Right ventricle myocardium inferior (tissue), 1 donor: ENCODE data around the gene TEAD4. TPM values are rescaled to one million over a fixed set of nuclear protein-coding genes. Genes with fewer than 3 reads are reported as not detected.
"Not testable (repeated sequence)": the region's sequence is repeated elsewhere in the genome, so short reads cannot be mapped to it uniquely, and the experiment has no call there.

Experiments
- ATAC-seq: fragments of 200-7000 bp; cut with Tn5 transposase; one replicate; pipeline ENCODE4 v1.9.1; 2020; ENCODE audit warnings: mild to moderate bottlenecking, moderate library complexity
- DNase-seq: peaks from one replicate; pipeline ENCODE4 v3.0.0; 2021; ENCODE audit errors: missing footprints
- intact Hi-C: fragments of 100-400 bp; cut with DNase I; formaldehyde crosslinking; loops from one replicate; pipeline ENCODE4 v1.11.0; 2022
- total RNA-seq: library from RNA; stranded (reverse); fragmentation: NEBNext Ultra II Directional; extraction: Animal tissue kit (Norgen Biotek cat#: 25700); gene quantifications from one replicate; pipeline ENCODE4 v1.2.1, GENCODE V29; 2021
- donor health status: DM: no; HTN: yes; CAD: no; lungs with severe emphysema.

TEAD4 gene
- total RNA-seq, 1 donor from 2014 or later: 13.4 TPM

DNA sequence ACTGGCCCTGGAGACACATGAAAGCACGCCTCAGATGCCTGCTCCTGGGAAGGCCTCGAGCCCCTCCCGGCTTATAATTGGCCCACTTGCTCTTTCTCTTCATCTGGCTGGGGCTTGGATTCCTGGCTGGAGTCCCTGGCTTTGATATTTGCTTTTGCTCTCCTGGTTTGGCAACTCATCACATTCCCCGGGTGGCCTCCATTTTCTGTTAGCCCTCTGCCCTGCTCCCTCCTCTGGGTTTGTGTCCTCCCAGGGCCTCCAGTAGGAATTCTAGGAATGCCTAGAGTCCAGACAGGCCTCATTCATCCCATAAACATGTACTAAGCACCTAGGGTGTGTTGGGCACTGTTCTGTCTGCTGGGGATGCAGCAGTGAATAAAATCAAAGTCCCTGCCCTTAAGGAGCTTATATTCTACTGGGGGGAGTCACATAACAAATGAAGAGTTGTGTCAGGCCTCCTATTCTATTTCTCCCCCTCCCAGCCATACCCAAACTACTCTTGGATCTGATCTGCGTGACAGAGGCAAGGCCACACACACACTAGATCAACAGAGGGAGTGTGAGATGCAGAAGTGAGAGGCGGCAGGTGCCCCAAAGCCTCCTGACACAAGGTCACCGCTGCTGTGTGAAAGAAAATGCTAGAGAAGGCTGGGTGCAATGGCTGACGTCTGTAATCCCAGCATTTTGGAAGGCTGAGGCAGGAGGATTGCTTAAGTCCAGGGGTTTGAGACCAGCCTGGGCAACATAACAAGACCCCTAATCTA, 96.7 kb downstream of the TEAD4 start:
- DNase-seq (no peak), ATAC-seq (peak; percentile 39)
- intact Hi-C loops: no loop called here

DNA sequence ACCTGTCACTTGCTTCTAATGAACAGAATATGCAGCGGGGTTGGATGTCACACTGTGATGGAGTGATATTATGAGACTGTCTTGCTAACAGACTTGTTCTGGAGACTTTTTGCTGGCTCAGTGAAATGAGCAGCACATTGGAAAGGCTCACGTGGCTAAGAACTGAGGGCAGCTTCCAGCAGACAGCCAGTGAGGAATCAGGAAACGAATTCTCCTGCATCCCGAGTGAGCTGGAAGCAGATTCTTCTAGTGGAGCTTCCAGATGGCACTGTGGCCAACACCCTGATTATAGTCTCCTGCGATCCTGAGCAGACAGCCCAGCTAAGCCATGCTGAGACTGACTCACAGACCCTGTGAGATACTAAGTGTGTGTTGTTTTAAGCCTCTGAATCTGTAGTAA, 101.9 kb downstream of the TEAD4 start:
- intact Hi-C loops: no loop called here
- DNase-seq: no peak
- no peak for ATAC-seq

DNA sequence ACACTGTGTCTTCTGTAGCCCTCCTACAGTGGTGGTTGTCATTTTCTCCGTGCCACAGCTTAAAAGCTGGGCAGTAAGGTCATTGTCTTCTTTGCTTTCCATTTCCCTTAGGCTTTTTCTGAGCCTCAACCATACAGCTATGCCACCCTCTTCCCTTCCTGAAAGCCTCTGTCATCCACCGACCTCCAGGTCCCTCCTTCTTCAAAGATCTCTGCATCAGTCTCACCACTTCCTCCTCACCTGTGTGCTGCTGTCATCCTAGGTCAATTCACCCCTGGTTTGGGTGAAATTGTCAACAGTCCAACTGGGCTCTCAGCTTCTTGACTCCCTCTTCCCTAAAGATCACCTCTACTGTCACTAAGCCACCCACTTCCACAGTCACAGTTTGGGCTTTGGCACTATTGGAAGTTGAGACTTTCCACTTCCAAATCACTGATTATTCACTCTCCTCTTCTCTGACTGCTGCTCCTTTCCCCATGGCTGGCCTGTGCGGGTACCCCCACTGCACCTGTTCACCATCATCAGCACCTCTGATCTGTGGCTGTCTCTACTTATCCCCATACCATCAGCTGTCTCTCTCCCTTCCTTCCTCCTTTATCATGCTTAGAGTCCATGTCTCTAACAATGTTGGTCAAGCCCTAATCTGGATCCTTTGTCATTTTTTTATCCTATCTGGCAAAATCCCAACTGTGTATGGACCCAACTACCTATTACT, 102.5 kb downstream of the TEAD4 start:
- intact Hi-C loops: no loop called here
- ATAC-seq (no peak), DNase-seq (no peak)

DNA sequence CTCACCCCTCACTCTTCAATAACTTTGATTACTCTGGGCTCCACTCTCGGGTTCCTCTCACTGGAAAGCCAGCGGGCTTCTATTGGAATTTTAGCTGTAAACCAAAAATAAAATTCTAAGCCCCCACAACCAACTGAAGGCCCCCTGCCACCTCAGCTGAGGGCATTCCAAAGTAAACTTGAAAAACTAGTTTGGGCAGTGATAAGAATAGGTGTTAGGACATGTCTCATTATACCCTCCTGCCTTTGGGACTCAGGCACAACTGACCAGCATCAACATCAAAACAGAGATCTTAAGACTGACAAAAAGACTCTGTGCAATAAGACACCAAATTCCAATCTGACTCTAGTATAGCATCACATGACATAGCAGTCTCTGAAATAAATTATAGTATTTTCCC, 106.1 kb downstream of the TEAD4 start:
- DNase-seq (no peak), ATAC-seq (no peak)
- intact Hi-C loops: no loop called here

- ATAC-seq, DNase-seq, intact Hi-C loops: not testable (repeated sequence)
Observed at GRCh38 chr12:3065846-3066245, 106.6 kb downstream of the TEAD4 start.

DNA sequence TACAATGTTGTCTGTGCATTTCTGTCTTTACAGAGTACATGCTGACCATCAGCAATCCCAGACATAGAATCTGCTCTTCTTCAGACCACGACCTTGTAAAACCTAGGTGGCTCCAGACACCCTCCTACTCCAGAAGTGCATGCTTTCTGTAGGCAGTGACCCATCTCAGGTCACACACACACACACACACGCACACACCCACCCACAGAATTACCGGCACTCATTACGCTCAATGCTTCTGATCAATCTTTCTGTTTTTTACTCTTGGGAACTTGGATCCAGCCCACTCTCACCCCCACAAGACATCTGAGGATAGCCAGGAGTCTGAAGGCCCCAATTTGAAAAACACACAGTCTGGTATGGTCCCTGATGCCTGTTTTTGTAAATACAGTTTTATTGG, 110.5 kb downstream of the TEAD4 start:
- DNase-seq: no peak
- no peak for ATAC-seq
- intact Hi-C loops: loop anchor here (2.0 kb wide), 1 partner anchor 21 kb away; no protein-coding TSS in a partner anchor

- ATAC-seq: peak; percentile 62
- DNase-seq: no peak
- intact Hi-C loops: loop anchor here (2.0 kb wide), 1 partner anchor 22 kb away; no protein-coding TSS in a partner anchor
Observed at GRCh38 chr12:3071107-3071506, 111.9 kb downstream of the TEAD4 start.

GRCh38 chr12:3071710-3072109, 112.5 kb downstream of the TEAD4 start:
- no peak for ATAC-seq
- intact Hi-C loops: loop anchor here (2.0 kb wide), 2 partner anchors 23 to 203 kb away; no protein-coding TSS in a partner anchor

GRCh38 chr12:3073438-3074250, 114.4 kb downstream of the TEAD4 start:
- DNase-seq: peak; percentile 83
- intact Hi-C loops: loop anchor here (2.0 kb wide), 1 partner anchor 201 kb away; no protein-coding TSS in a partner anchor
- peak; percentile 38 for ATAC-seq

More at GRCh38 chr12:3071710-3072109, 112.5 kb downstream of the TEAD4 start:
- DNase-seq: no peak

DNA sequence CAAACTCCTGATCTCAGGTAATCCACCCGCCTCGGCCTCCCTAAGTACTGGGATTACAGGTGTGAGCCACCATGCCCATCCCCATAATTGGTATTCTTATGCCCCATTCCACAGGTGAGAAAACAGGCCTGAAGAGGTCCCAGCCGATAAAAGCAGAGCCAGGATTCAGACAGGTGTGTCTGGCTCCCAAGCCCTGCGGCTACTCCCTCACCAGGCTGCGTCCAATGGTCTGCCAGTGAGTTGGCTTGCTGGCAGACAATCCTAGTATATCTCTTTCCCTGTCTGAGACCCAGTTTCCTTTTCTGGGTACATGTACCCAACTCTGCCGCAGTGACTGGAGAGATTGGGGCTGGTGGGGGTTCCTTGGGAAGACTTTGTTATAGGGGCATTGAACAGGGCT, 116.1 kb downstream of the TEAD4 start:
- DNase-seq (no peak), ATAC-seq (no peak)
- intact Hi-C loops: no loop called here

- DNase-seq (peak; percentile 86), ATAC-seq (peak; percentile 94)
- intact Hi-C loops: loop anchor here (2.0 kb wide), 2 partner anchors 56 to 126 kb away; no protein-coding TSS in a partner anchor
Observed at GRCh38 chr12:3076730-3077571, 117.8 kb downstream of the TEAD4 start, which contains the start of gene TSPAN9. Gene TSPAN9 (plus strand): TSS chr12:3077379. CDS start chr12:3201194, 123,815 bp downstream.

DNA sequence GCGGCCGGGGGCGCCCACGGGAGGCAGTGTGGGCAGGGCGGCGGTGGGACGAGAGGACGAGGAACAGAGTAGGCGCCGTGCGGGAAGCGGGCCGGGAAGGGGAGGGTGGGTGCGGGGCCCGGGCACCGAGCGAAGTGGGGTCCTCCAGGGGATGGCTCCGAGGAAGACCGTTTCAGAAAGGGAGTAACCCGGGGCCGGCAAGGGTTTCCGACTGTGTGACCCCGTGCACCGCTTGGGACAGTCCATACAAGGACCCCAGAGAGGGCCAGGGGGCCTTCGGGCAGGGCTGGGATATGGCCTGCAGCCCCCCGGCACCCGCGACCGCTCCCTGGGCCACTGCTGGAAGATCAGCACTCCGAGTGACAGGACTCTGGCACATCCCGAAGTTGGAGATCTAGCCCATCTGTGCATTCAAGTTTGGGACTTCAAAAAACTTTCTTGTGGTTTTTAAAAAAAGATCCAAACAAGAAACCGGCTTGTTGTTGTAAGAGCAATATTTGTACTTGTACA, 118.4 kb downstream of the TEAD4 start:
- ATAC-seq (peak; percentile 12), DNase-seq (no peak)
- intact Hi-C loops: loop anchor here (2.0 kb wide), 2 partner anchors 55 to 125 kb away; no protein-coding TSS in a partner anchor

DNA sequence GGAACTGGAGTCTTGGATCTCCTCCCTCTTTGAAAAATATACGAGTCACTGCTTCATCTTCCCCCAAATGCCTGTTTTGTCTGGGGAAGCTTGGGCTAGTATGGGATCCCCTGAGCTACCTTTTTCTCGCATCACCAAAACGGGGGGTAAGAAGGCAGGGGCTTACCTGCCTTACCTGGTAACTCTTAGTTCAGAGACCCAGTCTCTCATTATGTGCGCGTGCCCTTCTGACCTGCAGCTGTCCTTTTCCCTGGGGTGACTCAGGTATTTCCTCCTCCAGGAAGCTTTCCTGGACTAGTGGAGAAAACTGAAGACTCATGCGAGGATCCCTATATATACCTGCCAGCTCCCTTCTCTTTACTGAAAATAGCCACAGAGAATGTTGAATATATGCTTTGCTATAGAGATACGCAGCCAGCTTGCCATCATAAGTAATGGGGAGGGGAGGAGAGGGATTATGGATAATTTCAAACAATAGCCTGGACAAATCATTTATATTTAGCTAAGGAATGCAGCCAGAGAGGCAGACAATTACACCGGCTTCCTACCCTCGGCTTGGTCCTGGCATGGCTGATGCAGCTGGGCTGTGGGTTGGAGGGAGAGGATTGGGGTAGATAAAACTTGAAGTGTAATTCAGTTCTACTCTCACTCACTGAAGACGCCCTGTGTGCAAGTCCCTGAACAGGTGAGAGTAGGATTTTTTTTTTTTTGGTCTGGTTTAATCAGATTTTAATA, 119.1 kb downstream of the TEAD4 start:
- ATAC-seq (no peak), DNase-seq (no peak)
- intact Hi-C loops: no loop called here

DNA sequence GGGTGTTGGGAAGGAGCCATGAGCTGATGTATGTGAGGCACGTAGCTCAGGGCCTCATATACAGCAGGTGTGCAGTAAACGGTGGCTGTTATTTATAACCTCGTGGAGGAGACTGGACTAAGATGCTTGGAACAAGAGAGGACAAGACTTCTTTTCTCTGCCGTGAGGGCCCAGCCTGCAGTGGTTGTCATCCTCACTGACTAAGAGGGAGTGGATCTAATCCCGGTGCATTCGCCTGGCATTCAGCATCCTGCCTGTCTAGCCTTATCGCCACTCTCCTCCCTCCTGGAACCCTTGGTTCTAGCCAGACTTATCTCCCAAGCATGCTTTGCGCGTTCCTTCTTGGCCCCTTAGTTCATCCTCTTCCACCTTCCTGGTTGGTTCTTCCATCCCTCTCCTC, 121.9 kb downstream of the TEAD4 start:
- intact Hi-C loops: no loop called here
- no peak for ATAC-seq
- no peak for DNase-seq

DNA sequence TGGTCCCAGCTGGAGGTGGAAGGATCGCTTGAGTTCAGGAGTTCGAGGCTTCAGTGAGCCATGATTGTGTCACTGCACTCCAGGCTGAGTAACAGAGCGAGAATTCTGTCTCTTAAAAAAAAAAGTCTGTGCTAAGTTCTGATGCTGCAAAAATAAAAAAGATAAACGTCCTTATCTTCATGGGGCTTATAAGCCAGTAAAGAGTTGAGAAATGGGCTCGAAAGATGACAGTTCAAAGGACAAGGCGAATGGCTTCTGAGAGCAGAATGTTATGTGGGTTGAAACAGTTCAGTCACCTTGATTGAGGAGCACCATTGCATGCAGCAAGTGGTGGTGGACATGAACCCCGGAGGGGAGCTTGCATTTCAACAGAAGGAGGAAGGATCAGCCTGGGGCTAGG, 122.7 kb downstream of the TEAD4 start:
- no peak for ATAC-seq

GRCh38 chr12:3083241-3083920, 124.2 kb downstream of the TEAD4 start:
- DNase-seq (no peak), ATAC-seq (no peak)
- intact Hi-C loops: no loop called here

More for the DNA sequence above, 122.7 kb downstream of the TEAD4 start:
- intact Hi-C loops: no loop called here
- DNase-seq: no peak

- DNase-seq (peak; percentile 64), ATAC-seq (no peak)
- intact Hi-C loops: no loop called here
Observed at GRCh38 chr12:3083921-3084347, 124.7 kb downstream of the TEAD4 start.
